GM12801 (cell line): Measurements from ENCODE around the gene SH3PXD2A.

Source experiments
- CTCF ChIP-seq: IDR thresholded peaks from one replicate; pipeline ENCODE4 v1.5.1; 2011; ENCODE audit warnings: control low read depth; ENCODE audit not compliant: insufficient read length; ENCODE audit errors: extremely low read depth

The SH3PXD2A gene

GRCh38 chr10:103812432-103812831 is 42.9 kb downstream of the SH3PXD2A start:
- TF ChIP-seq CTCF: no peak

GRCh38 chr10:103812004-103812403 is 43.4 kb downstream of the SH3PXD2A start:
- TF ChIP-seq CTCF: no peak

GRCh38 chr10:103811463-103811862 is 43.9 kb downstream of the SH3PXD2A start:
- no peak for TF ChIP-seq CTCF

GRCh38 chr10:103808780-103809179 is 46.6 kb downstream of the SH3PXD2A start:
- TF ChIP-seq CTCF: no peak

- TF ChIP-seq CTCF: no peak
These were observed 47.4 kb downstream of the SH3PXD2A start for GRCh38 chr10:103807996-103808395.

GRCh38 chr10:103806395-103807187 is 48.8 kb downstream of the SH3PXD2A start:
- TF ChIP-seq CTCF: no peak

GRCh38 chr10:103805781-103806180 is 49.6 kb downstream of the SH3PXD2A start:
- no peak for TF ChIP-seq CTCF
